GM12878 (cell line): ENCODE measurements around the gene CNDP1. TPM values are rescaled to one million over a fixed set of nuclear protein-coding genes. Genes with fewer than 3 reads are reported as not detected.

ENCODE experiments used
- ATAC-seq: fragments of 200-7000 bp; cut with Tn5 transposase; 3 replicates; pipeline ENCODE4 v1.9.1; 2020; ENCODE audit warnings: mild to moderate bottlenecking, moderate library complexity
- BruUV-seq: library from RNA; stranded (reverse); fragments of 400-500 nt; replicated peaks from 2 replicates; lab custom pipeline; 2021; lab: Mats Ljungman, UMichigan
- CTCF ChIA-PET: fragments of 300-600 bp; sonication (Branson Sonifier 250); formaldehyde crosslinking; extraction: SDS; loops from one replicate; lab custom pipeline; 2021; ENCODE audit warnings: inconsistent platforms; lab: Yijun Ruan, JAX
- POLR2A ChIA-PET: fragments of 350-600 bp; formaldehyde crosslinking; extraction: SDS; loops from one replicate; lab custom pipeline; 2021; ENCODE audit warnings: inconsistent platforms; lab: Charles Lee
- RAD21 ChIA-PET: fragments of 300-600 bp; sonication (Branson Sonifier 250); formaldehyde crosslinking; loops from one replicate; lab custom pipeline; 2023; ENCODE audit warnings: antibody characterized with exemption; ENCODE audit not compliant: unreplicated experiment; lab: Charles Lee
- SMC1A ChIA-PET: fragments of 300-600 bp; sonication (Branson Sonifier 250); formaldehyde crosslinking; loops from one replicate; lab custom pipeline; 2023; ENCODE audit not compliant: unreplicated experiment, uncharacterized antibody; lab: Charles Lee
- DNase-seq: peaks from one replicate; pipeline ENCODE4 v3.0.0-alpha.2; 2011; ENCODE audit warnings: low read depth, low spot score
- FAIRE-seq: peaks from 3 replicates; lab custom pipeline; 2011; peaks lifted over from hg19 to GRCh38; lab: Jason Lieb, UNC
- H2AFZ ChIP-seq: 2 replicates; pipeline ENCODE4 v1.6.0; 2011; ENCODE audit warnings: low read depth, low read length, control low read depth; ENCODE audit not compliant: control insufficient read depth
- H3K27ac ChIP-seq: 2 replicates; pipeline ENCODE4 v1.5.1; 2011; ENCODE audit warnings: control low read depth; ENCODE audit not compliant: control insufficient read depth, insufficient read depth
- H3K27me3 ChIP-seq, 2 experiments: replicated peaks in 1 of 2; 2 replicates each; pipeline versions ENCODE4 v1.6.0 to v1.6.1; 2011; ENCODE audit warnings: low read length in 1 of 2; ENCODE audit not compliant: control insufficient read depth in 2 of 2, insufficient read depth in 2 of 2
- H3K36me3 ChIP-seq, 2 experiments: 2 replicates each; pipeline ENCODE4 v1.5.1; 2011; ENCODE audit warnings: low read length in 1 of 2; ENCODE audit not compliant: control insufficient read depth in 2 of 2, insufficient read depth in 2 of 2
- H3K4me1 ChIP-seq: 2 replicates; pipeline ENCODE4 v1.6.1; 2011; ENCODE audit warnings: mild to moderate bottlenecking, low read length, moderate library complexity, mixed read lengths; ENCODE audit not compliant: control insufficient read depth, insufficient read depth
- H3K4me2 ChIP-seq: 2 replicates; pipeline ENCODE4 v1.6.0; 2011; ENCODE audit warnings: control low read depth; ENCODE audit not compliant: control insufficient read depth, insufficient read depth
- H3K4me3 ChIP-seq: fragments of 200-600 bp; sonication (generic); 2 replicates; pipeline ENCODE4 v1.5.1; 2016
- H3K79me2 ChIP-seq: 2 replicates; pipeline ENCODE4 v1.6.0; 2011; ENCODE audit warnings: low read length; ENCODE audit not compliant: control insufficient read depth, insufficient read depth
- H3K9ac ChIP-seq: 2 replicates; pipeline ENCODE4 v1.8.0; 2011; ENCODE audit warnings: low read length, control low read depth, mixed read lengths; ENCODE audit not compliant: control insufficient read depth, insufficient read depth
- H3K9me3 ChIP-seq: replicated peaks from 3 replicates; pipeline ENCODE4 v1.5.1; 2011; ENCODE audit warnings: mild to moderate bottlenecking, low read length; ENCODE audit not compliant: control insufficient read depth, insufficient read depth
- H4K20me1 ChIP-seq: 2 replicates; pipeline ENCODE4 v1.6.0; 2011; ENCODE audit not compliant: control insufficient read depth, insufficient read depth
- CEBPB ChIP-seq, 2 experiments: fragments of 150-350 bp in 1 of 2; IDR thresholded peaks; 2 replicates each; pipeline ENCODE4 v1.6.1; 2012 to 2014; ENCODE audit warnings: low read depth in 2 of 2, low read length in 2 of 2, borderline replicate concordance in 1 of 2, inconsistent platforms in 1 of 2
- KDM1A ChIP-seq: fragments of 200-600 bp; sonication (generic); IDR thresholded peaks from 2 replicates; pipeline ENCODE4 v1.6.1; 2016; ENCODE audit warnings: borderline replicate concordance
- NFXL1 ChIP-seq: fragments of 450-650 bp; IDR thresholded peaks from 2 replicates; pipeline ENCODE4 v1.6.1; 2017; ENCODE audit warnings: antibody characterized with exemption, mild to moderate bottlenecking, borderline replicate concordance
- NR2C1 ChIP-seq: fragments of 450-650 bp; IDR thresholded peaks from 2 replicates; pipeline ENCODE4 v1.6.1; 2017; ENCODE audit warnings: antibody characterized with exemption, mild to moderate bottlenecking, moderate library complexity
- NR2F1 ChIP-seq: fragments of 450-650 bp; conservative IDR thresholded peaks from 2 replicates; pipeline ENCODE4 v1.6.1; 2017; ENCODE audit warnings: mild to moderate bottlenecking
- PRDM15 ChIP-seq: fragments of 450-650 bp; formaldehyde crosslinking; IDR thresholded peaks from 2 replicates; pipeline ENCODE4 v1.4.0; 2020; ENCODE audit warnings: mild to moderate bottlenecking, moderate library complexity
- RAD51 ChIP-seq: fragments of 450-650 bp; IDR thresholded peaks from 2 replicates; pipeline ENCODE4 v1.6.1; 2016; ENCODE audit warnings: moderate library complexity, mild to moderate bottlenecking, inconsistent platforms
- RB1 ChIP-seq: fragments of 450-650 bp; formaldehyde crosslinking; IDR thresholded peaks from 2 replicates; pipeline ENCODE4 v1.6.1; 2017; ENCODE audit warnings: mild to moderate bottlenecking, borderline replicate concordance
- RCOR1 ChIP-seq: conservative IDR thresholded peaks from 2 replicates; pipeline ENCODE4 v1.6.1; 2012; ENCODE audit warnings: low read depth, low read length, improper control_type of control experiment
- SMAD1 ChIP-seq: fragments of 450-650 bp; IDR thresholded peaks from 2 replicates; pipeline ENCODE4 v1.6.1; 2018; ENCODE audit warnings: mild to moderate bottlenecking, low read depth; ENCODE audit not compliant: partially characterized antibody
- SMARCA5 ChIP-seq: fragments of 450-650 bp; IDR thresholded peaks from 2 replicates; pipeline ENCODE4 v1.6.1; 2017; ENCODE audit warnings: mild to moderate bottlenecking
- TBL1XR1 ChIP-seq: IDR thresholded peaks from 2 replicates; pipeline ENCODE4 v1.6.1; 2012; ENCODE audit warnings: low read depth, low read length, improper control_type of control experiment
- WGBS: methylation state at CpG from one replicate; pipeline ENCODE4 v1.1.6; 2016; ENCODE audit warnings: low lambda C conversion rate; ENCODE audit not compliant: insufficient replicate concordance, insufficient coverage; ENCODE audit errors: missing lambda C conversion rate; 5-methylcytosine and 5-hydroxymethylcytosine counted together
- in situ Hi-C: fragments of 300-500 bp; cut with MboI; formaldehyde crosslinking; loops from 9 replicates; pipeline ENCODE4 v1.14.3; 2018; ENCODE audit warnings: mixed read lengths
- intact Hi-C: fragments of 100-400 bp; cut with micrococcal nuclease; formaldehyde crosslinking; loops from one replicate; pipeline ENCODE4 v1.14.2; 2022; ENCODE audit not compliant: unreplicated experiment
- polyA plus RNA-seq, 11 experiments: library from polyadenylated mRNA; depleted of rRNA in 4 of 11; unstranded in 6 of 11; stranded (reverse) in 5 of 11; fragments of >200 nt; fragmentation: Nextera tagmentation in 4 of 11; fragmentation: Illumina TruSeq in 1 of 11; extraction: Ambion mirVana in 4 of 11; extraction: Trizol in 1 of 11; gene quantifications; 1 replicate in 1 of 11; 2 replicates in 10 of 11; pipeline versions ENCODE4 v1.2.1 to v1.2.3, GENCODE V29; 2011 to 2016; ENCODE audit warnings: inconsistent platforms in 2 of 11, missing spikeins in 2 of 11, low read depth in 1 of 11
- total RNA-seq, 4 experiments: library from RNA; depleted of rRNA in 3 of 4; stranded (reverse); fragments of >200 nt in 3 of 4; fragmentation: Illumina TruSeq in 1 of 4; extraction: Trizol in 1 of 4; gene quantifications; 2 replicates each; pipeline versions ENCODE4 v1.2.1 to v1.2.3, GENCODE V29; 2013 to 2021

CNDP1 gene
- total and polyA plus RNA-seq, 10 of the 15 experiments (the other 5 are each of a cell fraction or from before 2014, with no cell fraction given) = 0.04 to 0.05 TPM; not detected in 8

GRCh38 chr18:74531043-74531442 is 3.3 kb upstream of the CNDP1 start:
- Histone ChIP-seq H3K9me3 (no peaks in the 10 kb centered on the region), H3K9ac (no peak overlapping the region), H3K4me1 (peaks cover 9% of the 10 kb centered on the region), H3K79me2 (no peaks in the 10 kb centered on the region), H3K27me3 (no peaks in the 10 kb centered on the region; a peak in 1 of 4 replicates), H3K4me2 (no peak overlapping the region), H4K20me1 (no peaks in the 10 kb centered on the region), H3K27ac (no peak overlapping the region), H3K36me3 (no peaks in the 10 kb centered on the region), H2AFZ (no peak overlapping the region), H3K4me3 (no peak overlapping the region)
- ATAC-seq (no peak), FAIRE-seq (no peak), DNase-seq (no peak)
- 63% methylated on average over 7 of the region's 7 CpGs for WGBS
- intact Hi-C loops (no loop called here), in situ Hi-C loops (no loop called here)
- ChIA-PET CTCF (interaction anchor here (1.0 to 1.5 kb wide), 2 partner anchors 19 to 334 kb away, joined by 3 to 5 read pairs; no protein-coding TSS in a partner anchor), RAD21 (interaction anchor here (1.2 kb wide), 1 partner anchor 60 kb away, joined by 4 read pairs; no protein-coding TSS in a partner anchor), SMC1A (interaction anchor here (0.6 kb wide), 1 partner anchor 166 kb away, joined by 4 read pairs; no protein-coding TSS in a partner anchor), POLR2A (interaction anchor here (0.5 kb wide), 1 partner anchor 288 kb away, joined by 4 read pairs; no protein-coding TSS in a partner anchor)
- no peak for TF ChIP-seq NR2F1
- TF ChIP-seq KDM1A = no peak
- no peak for TF ChIP-seq NFXL1
- no peak for TF ChIP-seq SMAD1
- no peak for TF ChIP-seq NR2C1
- TF ChIP-seq PRDM15 = no peak
- no peak for TF ChIP-seq RB1
- TF ChIP-seq RAD51 = no peak
- no peak for TF ChIP-seq SMARCA5
- no peak for TF ChIP-seq RCOR1
- TF ChIP-seq TBL1XR1 = no peak
- no peak for TF ChIP-seq CEBPB (IDR thresholded peaks at IDR 0.05; ENCODE audit: borderline replicate concordance in 1 of 2, low read depth in 2 of 2, low read length in 2 of 2)
- no TSS peak for BruUV-seq
